HepG2 (cell line): Measurements from ENCODE around the gene MEF2B. TPM values are rescaled to one million over a fixed set of nuclear protein-coding genes. Genes with fewer than 3 reads are reported as not detected.

Source experiments
- BHLHE40 ChIP-seq: IDR thresholded peaks from 2 replicates; pipeline ENCODE4 v1.6.1; 2011; ENCODE audit warnings: low read length, improper control_type of control experiment
- CBX2 ChIP-seq, 2 experiments: fragments of 200-600 bp in 1 of 2; sonication (generic); formaldehyde crosslinking in 1 of 2; IDR thresholded peaks; 2 replicates each; pipeline versions ENCODE4 v1.7.0 to v1.8.1; 2018 to 2022; ENCODE audit warnings: low read depth in 2 of 2, low read length in 1 of 2, mild to moderate bottlenecking in 1 of 2, missing genetic modification reagents in 1 of 2
- ETV5 ChIP-seq: IDR thresholded peaks from 2 replicates; pipeline ENCODE4 v1.6.1; 2018; ENCODE audit warnings: missing biosample characterization, missing genetic modification reagents, inconsistent platforms, borderline replicate concordance
- FOXC1 ChIP-seq: sonication (generic); formaldehyde crosslinking; IDR thresholded peaks from 2 replicates; pipeline ENCODE4 v1.8.0; 2022; ENCODE audit warnings: mild to moderate bottlenecking, missing genetic modification reagents, borderline replicate concordance
- JUNB ChIP-seq: sonication (generic); formaldehyde crosslinking; IDR thresholded peaks from 2 replicates; pipeline ENCODE4 v1.8.0; 2022; ENCODE audit warnings: missing genetic modification reagents, mild to moderate bottlenecking, borderline replicate concordance
- KDM1A ChIP-seq: IDR thresholded peaks from 2 replicates; pipeline ENCODE4 v1.6.1; 2016; ENCODE audit warnings: missing compliant biosample characterization
- KDM4B ChIP-seq: sonication (generic); formaldehyde crosslinking; IDR thresholded peaks from 2 replicates; pipeline ENCODE4 v1.4.0; 2020; ENCODE audit warnings: missing genetic modification reagents
- LCORL ChIP-seq, 2 experiments: fragments of 450-650 bp in 1 of 2; sonication (generic) in 1 of 2; formaldehyde crosslinking in 1 of 2; IDR thresholded peaks; 2 replicates each; pipeline versions ENCODE4 v1.5.0 to v1.6.1; 2017 to 2020; ENCODE audit warnings: antibody characterized with exemption in 1 of 2, missing genetic modification reagents in 1 of 2
- PHF20 ChIP-seq: sonication (generic); formaldehyde crosslinking; IDR thresholded peaks from 2 replicates; pipeline ENCODE4 v1.5.0; 2020; ENCODE audit warnings: mild to moderate bottlenecking, missing genetic modification reagents
- RCOR2 ChIP-seq: IDR thresholded peaks from 2 replicates; pipeline ENCODE4 v1.6.1; 2016; ENCODE audit warnings: missing biosample characterization, missing genetic modification reagents
- SETDB1 ChIP-seq: sonication (generic); formaldehyde crosslinking; IDR thresholded peaks from 2 replicates; pipeline ENCODE4 v1.5.1; 2020; ENCODE audit warnings: missing genetic modification reagents, mild to moderate bottlenecking, borderline replicate concordance
- SOX6 ChIP-seq, 2 experiments: fragments of 450-650 bp in 1 of 2; sonication (generic) in 1 of 2; formaldehyde crosslinking in 1 of 2; IDR thresholded peaks; 2 replicates each; pipeline versions ENCODE4 v1.4.0 to v1.6.1; 2017 to 2020; ENCODE audit warnings: antibody characterized with exemption in 1 of 2, mild to moderate bottlenecking in 1 of 2, missing genetic modification reagents in 1 of 2
- ZEB1 ChIP-seq: IDR thresholded peaks from 2 replicates; pipeline ENCODE4 v1.6.1; 2012; ENCODE audit warnings: mild to moderate bottlenecking, low read depth, inconsistent platforms; ENCODE audit not compliant: insufficient replicate concordance
- ZMYM4 ChIP-seq: sonication (generic); formaldehyde crosslinking; IDR thresholded peaks from 2 replicates; pipeline ENCODE4 v1.8.1; 2023; ENCODE audit warnings: mild to moderate bottlenecking, missing genetic modification reagents
- ZNF326 ChIP-seq: sonication (generic); formaldehyde crosslinking; IDR thresholded peaks from 2 replicates; pipeline ENCODE4 v1.4.0; 2020; ENCODE audit warnings: missing genetic modification reagents, borderline replicate concordance
- polyA plus RNA-seq, 8 experiments: library from polyadenylated mRNA; depleted of rRNA in 3 of 8; stranded (reverse) in 7 of 8; unstranded in 1 of 8; fragments of >200 nt; fragmentation: Illumina TruSeq in 4 of 8; extraction: Trizol in 4 of 8; gene quantifications; 2 replicates each; pipeline versions ENCODE4 v1.2.1 to v1.2.3, GENCODE V29; 2011 to 2016; ENCODE audit warnings: low read depth in 4 of 8, missing spikeins in 1 of 8, mixed read lengths in 1 of 8; ENCODE audit not compliant: insufficient read depth in 1 of 8
- total RNA-seq, 5 experiments: library from RNA; depleted of rRNA; stranded (reverse); fragments of >200 nt; fragmentation: Illumina TruSeq; extraction: Trizol; gene quantifications; 2 replicates each; pipeline ENCODE4 v1.2.3, GENCODE V29; 2016; ENCODE audit warnings: low read depth in 1 of 5
- TF ChIP-seq, protein P1 (sequence below): sonication (generic); formaldehyde crosslinking; IDR thresholded peaks from 2 replicates; pipeline ENCODE4 v1.9.0; 2021; ENCODE audit warnings: missing genetic modification reagents, mild to moderate bottlenecking, borderline replicate concordance
- TF ChIP-seq, protein P2 (sequence below): sonication (generic); formaldehyde crosslinking; IDR thresholded peaks from 2 replicates; pipeline ENCODE4 v1.9.0; 2021; ENCODE audit warnings: missing genetic modification reagents, mild to moderate bottlenecking, borderline replicate concordance
- TF ChIP-seq, protein P3 (sequence below): sonication (generic); formaldehyde crosslinking; IDR thresholded peaks from 2 replicates; pipeline ENCODE4 v1.4.0; 2020; ENCODE audit warnings: missing genetic modification reagents, borderline replicate concordance

MEF2B gene
- total and polyA plus RNA-seq, 2 of the 13 experiments (the other 11 are each of a cell fraction or from before 2014, with no cell fraction given) = 1.2 to 1.7 TPM

DNA sequence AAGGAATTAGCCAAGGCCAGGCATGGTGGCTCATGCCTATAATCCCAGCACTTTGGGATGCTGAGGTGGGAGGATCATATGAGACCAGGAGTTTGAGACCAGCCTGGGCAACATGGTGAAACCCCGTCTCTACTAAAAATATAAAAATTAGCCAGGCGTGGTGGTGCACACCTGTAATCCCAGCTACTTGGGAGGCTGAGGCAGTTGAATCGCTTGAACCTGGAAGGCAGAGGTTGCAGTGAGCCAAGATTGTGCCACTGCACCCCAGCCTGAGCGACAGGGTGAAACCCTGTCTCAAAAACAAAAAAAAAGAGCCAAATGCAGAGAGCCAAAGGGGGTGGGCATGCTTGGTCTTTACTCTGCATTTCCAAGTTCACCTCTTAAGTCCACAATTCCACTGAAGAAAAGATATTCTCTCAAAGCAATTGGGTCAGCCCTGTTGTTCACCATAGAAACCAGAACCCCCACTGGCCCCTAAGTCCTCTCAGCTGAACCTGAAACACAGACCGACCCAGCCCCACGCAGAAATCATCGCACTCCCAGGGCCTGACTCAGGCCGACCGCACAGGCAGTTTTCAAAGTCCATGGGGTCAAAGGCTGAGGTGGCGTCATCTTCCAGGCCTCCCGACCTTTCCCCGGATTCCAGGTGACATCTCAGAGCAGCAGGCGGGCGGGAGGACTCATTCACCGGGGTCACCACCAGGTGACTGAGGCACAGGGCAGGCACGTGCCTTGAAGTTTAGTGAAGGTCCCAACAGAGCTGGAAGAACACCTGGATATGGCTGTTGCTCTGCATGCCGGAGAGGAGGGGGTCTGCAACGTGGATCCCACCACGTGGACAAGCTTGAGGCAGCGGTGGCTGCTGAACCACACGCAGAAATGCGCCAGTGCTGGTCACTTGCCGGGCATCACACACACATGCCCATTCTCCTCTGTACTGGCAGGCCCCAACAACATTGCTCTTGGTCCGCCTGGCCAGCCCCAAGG, 73.1 kb downstream of the MEF2B start (continued):
- TF ChIP-seq LCORL (IDR thresholded peaks at IDR 0.05) (no peak), LCORL (CRISPR knock-in tag; IDR thresholded peaks at IDR 0.05) (peak; percentile 98), ZEB1 (peak; percentile 99), SOX6 (IDR thresholded peaks at IDR 0.05) (no peak), SOX6 (CRISPR knock-in tag; IDR thresholded peaks at IDR 0.05) (peak; percentile 91), CBX2 (IDR thresholded peaks at IDR 0.05; ENCODE audit: low read depth, low read length) (no peak), CBX2 (CRISPR knock-in tag; IDR thresholded peaks at IDR 0.05; ENCODE audit: low read depth) (no peak), JUNB (0 out of 2 replicates have a peak, but pooled peaks have one; percentile 48), PHF20 (no peak), FOXC1 (CRISPR knock-in tag) (peak; percentile 86), SETDB1 (CRISPR knock-in tag) (no peak), BHLHE40 (peak; percentile 99), ZMYM4 (CRISPR knock-in tag) (peak; percentile 74), ETV5 (CRISPR knock-in tag) (peak; percentile 59), KDM4B (CRISPR knock-in tag) (no peak), ZNF326 (CRISPR knock-in tag) (no peak), KDM1A (CRISPR knock-in tag) (peak; percentile 84), RCOR2 (CRISPR knock-in tag) (peak; percentile 57; the same call in 1 of the 2 replicates)
- TF ChIP-seq, protein P1, sequence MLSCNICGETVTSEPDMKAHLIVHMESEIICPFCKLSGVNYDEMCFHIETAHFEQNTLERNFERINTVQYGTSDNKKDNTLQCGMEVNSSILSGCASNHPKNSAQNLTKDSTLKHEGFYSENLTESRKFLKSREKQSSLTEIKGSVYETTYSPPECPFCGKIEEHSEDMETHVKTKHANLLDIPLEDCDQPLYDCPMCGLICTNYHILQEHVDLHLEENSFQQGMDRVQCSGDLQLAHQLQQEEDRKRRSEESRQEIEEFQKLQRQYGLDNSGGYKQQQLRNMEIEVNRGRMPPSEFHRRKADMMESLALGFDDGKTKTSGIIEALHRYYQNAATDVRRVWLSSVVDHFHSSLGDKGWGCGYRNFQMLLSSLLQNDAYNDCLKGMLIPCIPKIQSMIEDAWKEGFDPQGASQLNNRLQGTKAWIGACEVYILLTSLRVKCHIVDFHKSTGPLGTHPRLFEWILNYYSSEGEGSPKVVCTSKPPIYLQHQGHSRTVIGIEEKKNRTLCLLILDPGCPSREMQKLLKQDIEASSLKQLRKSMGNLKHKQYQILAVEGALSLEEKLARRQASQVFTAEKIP (CRISPR knock-in tag) = no peak
- TF ChIP-seq, protein P2, sequence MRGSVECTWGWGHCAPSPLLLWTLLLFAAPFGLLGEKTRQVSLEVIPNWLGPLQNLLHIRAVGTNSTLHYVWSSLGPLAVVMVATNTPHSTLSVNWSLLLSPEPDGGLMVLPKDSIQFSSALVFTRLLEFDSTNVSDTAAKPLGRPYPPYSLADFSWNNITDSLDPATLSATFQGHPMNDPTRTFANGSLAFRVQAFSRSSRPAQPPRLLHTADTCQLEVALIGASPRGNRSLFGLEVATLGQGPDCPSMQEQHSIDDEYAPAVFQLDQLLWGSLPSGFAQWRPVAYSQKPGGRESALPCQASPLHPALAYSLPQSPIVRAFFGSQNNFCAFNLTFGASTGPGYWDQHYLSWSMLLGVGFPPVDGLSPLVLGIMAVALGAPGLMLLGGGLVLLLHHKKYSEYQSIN (CRISPR knock-in tag) = no peak; the same call in 1 of the 2 replicates
- TF ChIP-seq, protein P3, sequence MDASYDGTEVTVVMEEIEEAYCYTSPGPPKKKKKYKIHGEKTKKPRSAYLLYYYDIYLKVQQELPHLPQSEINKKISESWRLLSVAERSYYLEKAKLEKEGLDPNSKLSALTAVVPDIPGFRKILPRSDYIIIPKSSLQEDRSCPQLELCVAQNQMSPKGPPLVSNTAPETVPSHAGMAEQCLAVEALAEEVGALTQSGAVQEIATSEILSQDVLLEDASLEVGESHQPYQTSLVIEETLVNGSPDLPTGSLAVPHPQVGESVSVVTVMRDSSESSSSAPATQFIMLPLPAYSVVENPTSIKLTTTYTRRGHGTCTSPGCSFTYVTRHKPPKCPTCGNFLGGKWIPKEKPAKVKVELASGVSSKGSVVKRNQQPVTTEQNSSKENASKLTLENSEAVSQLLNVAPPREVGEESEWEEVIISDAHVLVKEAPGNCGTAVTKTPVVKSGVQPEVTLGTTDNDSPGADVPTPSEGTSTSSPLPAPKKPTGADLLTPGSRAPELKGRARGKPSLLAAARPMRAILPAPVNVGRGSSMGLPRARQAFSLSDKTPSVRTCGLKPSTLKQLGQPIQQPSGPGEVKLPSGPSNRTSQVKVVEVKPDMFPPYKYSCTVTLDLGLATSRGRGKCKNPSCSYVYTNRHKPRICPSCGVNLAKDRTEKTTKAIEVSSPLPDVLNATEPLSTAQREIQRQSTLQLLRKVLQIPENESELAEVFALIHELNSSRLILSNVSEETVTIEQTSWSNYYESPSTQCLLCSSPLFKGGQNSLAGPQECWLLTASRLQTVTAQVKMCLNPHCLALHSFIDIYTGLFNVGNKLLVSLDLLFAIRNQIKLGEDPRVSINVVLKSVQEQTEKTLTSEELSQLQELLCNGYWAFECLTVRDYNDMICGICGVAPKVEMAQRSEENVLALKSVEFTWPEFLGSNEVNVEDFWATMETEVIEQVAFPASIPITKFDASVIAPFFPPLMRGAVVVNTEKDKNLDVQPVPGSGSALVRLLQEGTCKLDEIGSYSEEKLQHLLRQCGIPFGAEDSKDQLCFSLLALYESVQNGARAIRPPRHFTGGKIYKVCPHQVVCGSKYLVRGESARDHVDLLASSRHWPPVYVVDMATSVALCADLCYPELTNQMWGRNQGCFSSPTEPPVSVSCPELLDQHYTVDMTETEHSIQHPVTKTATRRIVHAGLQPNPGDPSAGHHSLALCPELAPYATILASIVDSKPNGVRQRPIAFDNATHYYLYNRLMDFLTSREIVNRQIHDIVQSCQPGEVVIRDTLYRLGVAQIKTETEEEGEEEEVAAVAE (CRISPR knock-in tag) = no peak; the same call in 1 of the 2 replicates
